Fibroblast of peridontal ligament (primary cell): ENCODE measurements around the gene SPATA16.
A peak's percentile ranks its signal among the peaks of the same experiment; 100 is the strongest.

Experiments
- DNase-seq: peaks from one replicate; pipeline ENCODE4 v3.0.0-alpha.2; 2010; ENCODE audit errors: extremely low read depth

Gene SPATA16

DNA sequence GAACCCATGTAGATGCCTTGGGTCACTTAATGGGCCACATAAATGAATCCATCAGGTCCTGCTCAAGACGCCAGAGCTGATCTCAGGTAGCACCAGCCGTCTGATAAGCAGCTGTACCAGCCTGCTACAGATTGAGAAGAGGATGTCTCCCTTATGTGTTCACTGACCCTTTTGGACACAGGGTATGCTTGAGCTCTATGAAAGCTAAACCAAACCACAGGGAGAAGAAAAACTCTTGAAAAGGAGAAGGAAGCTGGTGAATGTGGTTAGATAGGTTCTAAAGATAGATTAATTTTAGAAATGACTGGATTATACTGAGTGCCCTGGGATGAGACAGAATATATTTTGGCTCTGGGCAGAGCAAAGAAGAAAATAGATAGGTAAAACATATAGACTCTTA lies 187.5 kb downstream of the SPATA16 start:
- DNase-seq = no peak

DNA sequence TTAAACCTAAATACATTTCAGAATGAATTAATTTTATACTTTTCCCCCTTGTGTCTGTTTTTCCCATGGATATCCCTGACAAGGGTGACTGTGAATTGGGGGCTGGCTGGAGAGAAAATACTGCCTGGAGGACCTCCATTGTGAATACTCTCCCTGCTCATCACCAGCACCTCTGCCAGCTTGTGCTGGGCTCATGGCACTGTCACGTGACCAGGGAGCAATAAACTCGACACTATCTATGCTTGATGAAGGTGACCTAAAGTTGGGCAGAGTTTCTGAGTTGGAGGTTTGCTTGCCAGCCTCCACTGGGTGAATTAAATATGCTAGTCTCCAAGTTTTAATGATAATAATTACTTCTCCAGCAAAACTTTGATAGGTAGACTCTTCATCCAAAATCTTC lies 189.5 kb downstream of the SPATA16 start:
- no peak for DNase-seq

DNA sequence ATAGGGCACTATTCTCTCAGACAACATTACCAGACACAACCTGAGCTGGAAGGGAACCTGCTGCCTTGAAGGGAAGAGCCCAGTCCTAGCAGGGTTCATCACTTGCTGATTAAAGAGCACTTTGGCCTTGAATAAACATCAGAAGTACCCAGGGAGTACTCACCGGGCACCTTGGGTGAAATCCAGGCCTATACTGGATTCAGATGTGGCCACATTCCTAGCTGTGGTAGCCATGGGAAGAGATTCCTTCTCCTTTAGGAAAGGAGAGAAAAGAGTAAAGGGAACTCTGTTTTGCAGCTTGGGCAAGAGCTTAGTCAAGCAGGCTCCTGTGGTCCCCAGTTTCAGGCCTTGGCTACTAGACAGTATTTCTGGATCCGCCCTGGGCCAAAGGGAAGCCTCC lies 195.0 kb downstream of the SPATA16 start:
- DNase-seq = no peak

DNA sequence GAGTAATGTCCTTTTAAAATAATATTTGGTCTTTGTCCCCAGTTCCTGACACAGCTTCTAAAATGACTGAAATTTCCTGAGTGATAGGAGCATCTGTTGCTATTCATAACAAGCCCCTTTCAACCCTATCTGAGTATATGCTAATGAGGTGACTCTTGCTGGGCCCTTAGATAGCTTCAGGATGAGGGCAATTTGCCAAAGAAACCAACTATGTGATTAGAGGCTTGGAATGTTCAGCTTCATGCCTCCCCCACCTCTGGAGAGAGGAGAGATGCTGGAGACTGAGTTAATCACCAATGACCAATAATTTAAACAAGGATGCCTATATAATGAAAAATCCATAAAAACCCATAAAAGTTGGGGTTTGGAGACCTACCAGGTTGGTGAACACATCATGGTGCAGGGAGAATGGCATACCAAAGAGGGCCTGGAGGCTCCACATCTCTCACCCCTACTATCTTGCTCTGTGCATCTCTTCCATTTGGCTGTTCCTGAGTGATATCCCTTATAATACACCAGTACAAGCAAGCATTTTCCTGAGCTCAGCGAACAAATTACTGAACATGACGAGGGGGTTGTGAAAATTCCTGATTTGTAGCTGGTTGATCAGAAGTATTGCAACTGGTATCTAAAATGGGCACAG lies 201.3 kb downstream of the SPATA16 start:
- no peak for DNase-seq

DNA sequence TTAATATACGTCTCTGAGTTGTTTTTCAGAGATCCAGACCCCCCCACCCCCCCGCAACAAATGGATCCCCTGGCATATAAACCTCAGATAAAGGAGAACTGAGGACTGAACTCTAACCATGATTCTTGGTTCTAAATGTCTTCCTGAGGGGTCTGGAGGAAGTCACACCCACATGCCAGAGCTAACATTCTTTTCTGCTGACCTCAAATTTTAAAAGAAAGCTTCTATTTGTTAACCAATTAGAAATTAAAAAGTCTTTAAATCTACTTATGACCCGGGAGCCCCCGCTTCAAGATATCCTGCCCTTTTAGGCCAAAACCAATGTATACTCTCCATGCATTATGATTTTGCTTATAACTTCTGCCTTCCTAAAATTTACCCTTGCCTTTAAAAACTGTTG lies 202.2 kb downstream of the SPATA16 start:
- no peak for DNase-seq

DNA sequence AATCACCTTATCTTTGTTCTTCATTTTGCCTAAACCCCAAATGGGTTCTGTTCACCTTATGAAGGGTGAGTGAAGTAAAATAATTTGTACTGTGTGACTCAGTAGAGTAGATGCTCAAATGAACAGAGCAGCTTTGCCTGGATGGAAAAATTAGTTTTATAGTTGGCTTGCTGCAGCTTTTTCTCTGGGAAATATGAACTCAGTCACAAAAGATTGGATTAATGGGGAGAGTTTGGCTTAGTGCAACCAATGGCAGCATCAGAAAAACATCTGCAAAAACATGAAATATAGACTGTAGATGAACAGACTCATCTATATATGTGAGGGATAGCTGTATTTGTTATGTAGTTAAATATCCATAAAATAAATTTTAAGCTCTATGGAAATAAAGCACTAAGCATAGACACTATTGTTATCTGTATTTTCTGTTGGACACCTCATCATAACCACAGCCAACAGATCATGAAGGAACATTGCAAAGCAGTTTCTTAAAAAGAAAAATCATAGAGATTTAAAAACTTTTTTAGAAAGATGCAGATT lies 209.2 kb downstream of the SPATA16 start:
- no peak for DNase-seq

DNA sequence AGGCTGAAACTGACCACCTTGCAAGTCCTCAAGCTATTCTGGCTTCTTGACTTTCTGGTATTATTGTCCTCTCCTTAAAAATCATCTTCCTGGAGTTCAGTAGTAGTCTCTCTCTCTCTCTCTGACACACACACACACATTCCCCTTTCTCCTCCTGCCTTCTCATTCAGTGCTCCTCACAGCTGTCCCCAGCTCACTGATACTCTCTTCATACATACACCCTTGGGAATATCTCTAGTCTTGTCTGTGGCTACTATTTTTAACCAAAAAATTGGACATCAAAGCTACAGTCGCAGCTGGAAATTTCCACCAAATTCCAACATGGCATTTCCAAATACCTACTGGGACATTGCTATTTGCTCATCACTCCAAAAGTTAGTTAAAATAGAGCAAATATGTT lies 211.6 kb downstream of the SPATA16 start:
- DNase-seq = no peak

DNA sequence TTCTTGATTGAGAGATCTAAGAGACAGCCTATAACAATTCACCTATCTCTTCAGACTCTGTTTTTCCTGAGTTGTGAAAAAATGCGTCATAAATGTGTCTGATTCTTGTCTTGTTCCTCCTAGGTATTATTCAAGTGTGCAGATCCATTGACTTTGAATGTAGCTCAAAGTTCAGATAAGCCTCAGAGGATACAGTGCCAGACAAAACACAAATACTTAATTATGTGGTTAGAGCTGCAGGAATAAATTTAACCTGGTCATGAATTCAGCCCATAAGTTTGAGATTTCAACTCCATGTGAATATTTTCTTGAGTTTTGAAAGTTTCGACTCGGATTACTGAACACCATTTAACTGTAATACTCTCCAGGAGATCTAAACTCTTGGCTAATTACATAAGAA lies 216.5 kb downstream of the SPATA16 start:
- DNase-seq = no peak

DNA sequence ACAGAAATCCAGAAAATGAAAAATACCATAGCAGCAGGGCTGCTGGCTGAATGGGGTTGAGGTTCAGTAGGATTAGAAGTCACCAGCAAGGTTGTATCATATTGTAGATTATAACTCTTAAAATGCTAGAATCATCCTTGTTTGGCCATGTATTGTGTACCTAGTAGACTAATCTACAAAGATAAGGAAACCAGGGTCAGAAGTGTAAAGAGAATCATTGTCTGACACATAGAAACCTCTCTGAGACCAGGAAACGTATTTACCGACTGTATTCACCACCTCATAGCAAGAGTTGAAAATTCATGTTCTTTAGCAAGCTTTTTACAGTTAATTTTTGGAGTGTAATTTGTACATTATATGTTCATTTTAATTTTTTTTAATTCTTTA lies 221.7 kb downstream of the SPATA16 start:
- DNase-seq = no peak

DNA sequence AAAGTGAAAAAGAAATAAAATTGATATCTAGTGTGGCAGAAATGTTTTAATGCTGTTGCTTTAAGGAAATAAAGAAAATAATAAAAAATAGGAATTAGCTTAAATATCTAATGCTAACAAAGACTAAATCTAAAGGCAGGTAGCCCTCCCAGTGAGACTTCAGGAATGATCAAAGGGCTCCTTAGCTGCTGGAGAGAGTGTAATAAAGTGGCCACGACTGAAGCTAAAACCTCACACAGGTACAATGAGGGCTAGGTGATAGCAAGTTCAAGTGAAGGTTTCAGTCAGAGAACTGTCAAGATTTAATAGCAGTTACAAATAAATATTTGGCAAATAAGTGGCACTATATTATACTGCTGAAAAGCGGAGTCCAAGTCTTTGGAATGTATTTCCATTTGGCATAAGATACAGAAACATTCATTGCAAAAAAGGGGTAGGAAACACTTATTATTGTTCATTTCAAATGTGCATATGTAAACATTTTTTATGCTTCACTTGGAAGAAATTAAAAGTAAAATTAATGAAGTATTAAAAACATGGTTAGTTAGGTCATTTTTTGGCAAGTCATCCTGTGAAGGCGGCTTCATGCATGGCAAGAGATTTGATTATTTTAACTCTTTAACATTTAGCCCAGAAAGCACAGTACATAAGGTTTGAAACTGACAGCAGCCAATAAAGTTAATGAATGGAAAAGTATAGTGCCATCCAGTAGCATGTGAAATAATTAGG lies 222.3 kb downstream of the SPATA16 start:
- no peak for DNase-seq

DNA sequence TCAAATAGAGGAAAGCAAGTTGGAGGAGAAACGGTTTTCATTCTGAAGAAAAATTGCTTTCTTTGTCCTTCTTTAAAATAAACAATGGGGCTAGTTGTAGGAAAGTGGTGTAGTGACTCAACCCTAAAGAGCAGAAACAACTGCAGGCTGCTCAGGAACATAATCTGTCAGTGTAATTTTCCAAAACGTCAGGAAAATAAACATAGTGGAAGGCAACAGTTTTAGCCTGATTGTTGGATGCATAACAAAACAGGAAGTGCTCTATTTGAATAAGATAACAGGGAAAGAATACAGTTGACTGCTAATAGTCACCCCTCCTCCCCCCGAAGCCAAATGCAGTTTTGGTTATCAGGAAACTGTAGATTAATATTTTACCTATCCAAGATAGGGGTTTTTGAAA lies 222.9 kb downstream of the SPATA16 start:
- DNase-seq = peak; percentile 57

DNA sequence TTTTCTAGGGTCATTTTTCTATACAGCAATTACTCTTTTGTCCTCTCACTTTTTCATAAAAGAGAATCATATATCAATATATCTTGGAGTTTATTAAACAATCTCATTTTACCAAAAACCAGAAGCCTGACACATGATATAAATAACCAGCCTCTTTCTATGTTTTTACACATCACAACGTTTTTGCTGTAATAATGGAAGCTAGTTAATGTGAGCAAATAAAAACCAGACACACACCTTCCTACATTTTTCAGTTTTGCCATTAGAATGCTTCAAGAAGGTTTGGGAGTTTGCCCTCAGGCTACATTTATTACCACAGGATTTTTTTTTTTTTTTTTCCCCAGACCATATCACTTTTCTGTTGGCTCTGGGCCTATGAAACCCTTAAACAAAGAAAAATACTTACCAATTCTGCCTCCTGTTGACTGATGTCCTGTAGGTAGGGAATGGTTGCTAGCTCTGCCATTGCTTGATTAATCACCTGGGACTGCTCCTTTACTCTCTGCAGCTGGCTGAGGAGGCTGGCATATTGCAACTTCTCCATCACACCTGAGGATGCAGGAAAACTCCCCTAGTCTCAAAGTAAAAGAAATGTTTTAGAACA lies 225.0 kb downstream of the SPATA16 start:
- DNase-seq = no peak

DNA sequence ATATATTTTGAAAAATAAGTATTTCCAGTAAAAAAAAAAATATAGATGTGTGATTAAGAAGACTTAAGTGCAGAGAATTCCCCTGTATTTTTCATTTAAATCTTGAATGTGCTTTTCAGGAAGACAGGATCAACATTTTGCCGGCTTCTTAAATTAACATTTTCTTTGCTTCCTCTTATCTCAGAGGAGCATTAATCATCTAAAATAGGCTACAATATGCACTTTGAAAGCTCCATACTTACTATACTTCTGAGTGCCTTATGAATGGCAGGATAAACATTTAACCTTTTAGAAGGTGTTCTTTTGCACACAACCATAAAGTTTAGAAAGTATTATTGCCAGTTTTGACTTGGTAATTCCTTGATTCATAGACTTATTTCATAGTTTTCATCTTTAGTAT lies 226.2 kb downstream of the SPATA16 start:
- no peak for DNase-seq

DNA sequence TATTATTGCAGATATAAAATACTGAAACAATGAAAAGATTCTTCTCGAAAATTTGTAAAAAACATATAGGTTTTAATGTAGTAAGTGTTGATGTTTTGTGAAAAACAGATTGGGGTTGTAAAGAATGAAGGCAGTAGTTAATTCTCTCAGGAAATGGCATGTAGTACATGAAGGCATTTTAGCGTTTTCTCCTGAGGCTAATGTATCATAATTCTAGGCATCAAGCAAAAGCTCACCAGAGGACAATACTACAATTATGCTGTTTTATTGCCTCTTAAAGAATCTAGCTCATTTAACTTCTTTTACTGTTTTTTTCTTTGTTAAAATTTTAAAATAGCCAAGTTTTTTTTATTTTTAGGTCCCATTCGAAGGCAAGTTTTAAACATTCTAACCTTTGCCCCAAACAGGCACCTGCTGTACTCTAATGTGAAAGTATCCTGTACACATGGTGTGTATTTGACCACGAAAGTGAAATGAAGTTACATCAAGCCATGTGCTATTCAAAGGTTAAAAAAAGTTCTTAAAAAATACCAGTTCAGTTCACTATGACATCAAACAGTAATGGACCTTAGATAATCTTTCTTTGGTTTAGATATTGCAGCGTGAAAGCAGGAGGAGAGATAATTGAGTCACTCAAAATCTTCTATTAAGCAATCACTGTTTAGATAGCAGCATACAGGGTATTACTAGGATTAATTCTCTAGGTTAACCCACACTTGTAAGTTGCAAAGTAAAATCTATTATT lies 227.0 kb downstream of the SPATA16 start:
- no peak for DNase-seq

DNA sequence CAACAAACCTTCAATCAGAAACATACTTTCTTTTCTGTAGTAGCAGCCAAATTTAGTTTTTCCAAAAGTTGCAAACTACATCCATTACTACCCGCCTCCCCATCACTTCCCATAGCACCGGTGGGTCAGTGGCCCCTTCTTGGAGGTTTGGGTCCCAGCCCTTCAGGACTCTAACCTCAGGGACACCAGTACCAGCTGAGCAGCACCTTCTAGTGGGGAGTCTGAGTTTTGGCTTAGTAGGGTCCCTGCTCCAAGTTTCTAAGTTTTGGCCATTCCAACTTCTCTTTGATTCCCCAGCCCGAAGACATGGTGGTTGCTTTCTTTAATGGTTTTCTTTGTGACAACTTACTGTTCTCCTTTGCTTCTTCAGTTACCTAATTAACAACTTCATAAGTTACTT lies 229.9 kb downstream of the SPATA16 start:
- no peak for DNase-seq

DNA sequence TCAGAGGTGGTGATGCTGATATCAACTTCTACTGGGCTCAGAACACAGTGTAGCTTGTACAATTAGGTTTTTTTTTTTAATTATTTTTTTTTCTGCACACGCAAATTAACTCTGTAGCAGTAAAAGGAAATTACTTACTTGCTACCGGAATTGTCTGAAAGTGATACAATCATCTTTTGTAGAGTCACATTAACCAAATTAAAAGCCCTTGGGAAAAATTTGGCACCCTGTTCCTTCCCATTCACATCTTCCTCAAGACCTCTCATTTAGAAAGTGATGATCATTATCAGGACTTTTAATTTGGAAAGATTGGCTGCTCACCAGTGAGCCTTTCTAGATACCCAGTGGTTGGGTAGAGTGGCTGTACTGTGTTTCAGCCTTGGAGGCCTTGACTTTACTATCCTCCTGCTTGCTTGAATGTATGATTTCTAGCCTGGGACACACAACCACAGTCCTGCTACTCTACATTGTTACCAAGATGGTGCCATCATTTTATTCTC lies 232.2 kb downstream of the SPATA16 start:
- no peak for DNase-seq

DNA sequence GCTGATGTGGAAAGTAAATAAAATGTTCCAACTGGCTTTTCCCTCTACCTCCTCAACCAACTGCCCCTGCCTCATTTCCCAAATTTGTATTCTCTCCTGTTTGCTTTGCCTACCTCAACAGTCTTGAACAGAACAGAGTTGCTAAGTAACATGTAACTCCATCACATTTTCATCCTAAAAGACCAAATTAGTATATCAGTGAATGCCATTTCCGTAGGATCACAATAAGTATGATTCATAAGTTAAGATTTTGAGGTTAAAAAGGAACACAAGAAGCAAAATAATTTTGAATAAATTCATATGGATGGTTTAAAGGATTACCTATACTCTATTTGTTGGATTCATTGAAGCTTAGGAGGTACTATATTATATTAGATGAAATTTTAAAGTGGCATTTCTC lies 235.6 kb downstream of the SPATA16 start:
- no peak for DNase-seq

DNA sequence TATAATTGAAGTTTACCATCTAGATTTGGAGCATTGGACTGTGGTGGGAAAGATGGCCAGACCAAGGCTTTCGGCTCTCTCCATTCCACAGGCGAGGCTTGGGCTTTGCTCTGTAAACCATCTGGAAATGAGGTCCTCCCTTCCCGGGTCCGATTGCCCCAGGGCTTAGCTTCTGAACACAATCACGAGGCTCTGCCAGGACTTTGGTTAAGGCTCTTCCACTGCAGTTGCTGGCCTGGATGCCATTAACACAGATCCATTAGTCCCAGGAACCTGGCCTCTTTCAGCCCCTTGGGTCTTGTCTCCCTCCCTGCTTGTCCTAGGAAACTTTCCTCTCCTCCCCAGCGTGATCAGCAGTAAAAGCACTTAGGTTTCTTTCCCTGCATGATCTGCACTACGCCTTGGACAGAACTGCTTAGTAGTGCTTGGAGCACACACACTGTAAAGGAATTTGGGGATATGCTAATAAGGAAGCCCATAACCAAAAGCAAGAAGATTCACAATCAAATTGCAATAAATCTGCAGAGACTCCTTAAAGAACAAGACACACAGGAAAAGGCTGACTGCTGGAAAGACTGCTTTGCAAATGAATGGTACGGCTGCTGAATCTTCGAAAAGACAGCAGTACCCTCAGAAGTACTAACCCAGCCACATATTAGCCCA lies 236.2 kb downstream of the SPATA16 start:
- DNase-seq = no peak

DNA sequence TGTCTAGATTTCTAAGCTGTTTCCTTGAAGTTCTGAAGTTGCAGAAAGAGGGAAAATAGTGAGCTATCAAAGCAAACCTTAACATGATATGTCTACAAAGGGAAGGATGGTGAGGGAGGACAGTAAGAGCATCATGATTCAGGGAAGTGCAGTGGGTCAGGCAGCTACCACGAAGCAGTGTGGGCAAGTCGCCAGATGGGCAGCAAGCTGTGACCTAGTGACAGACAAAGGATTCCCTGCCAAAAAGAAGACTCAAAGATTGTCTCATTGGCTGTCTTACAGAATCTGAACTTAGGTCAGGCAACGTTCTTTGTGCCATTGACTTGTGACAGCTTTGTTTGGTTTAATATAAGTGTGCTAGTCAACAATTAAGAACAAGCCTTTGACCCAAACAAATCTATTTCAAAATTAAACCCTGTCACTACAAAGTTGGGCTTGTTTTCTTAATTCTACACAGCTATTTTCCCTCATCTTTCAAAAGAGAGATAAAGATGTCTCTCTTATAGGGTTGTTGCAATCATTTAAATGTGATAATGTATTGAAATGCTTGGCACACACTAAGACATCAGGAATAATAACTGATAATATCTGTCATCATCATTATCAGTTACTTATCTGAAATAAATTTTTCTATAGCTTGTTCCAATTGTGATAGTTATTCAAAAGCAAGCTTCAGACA lies 237.3 kb downstream of the SPATA16 start:
- DNase-seq = no peak

DNA sequence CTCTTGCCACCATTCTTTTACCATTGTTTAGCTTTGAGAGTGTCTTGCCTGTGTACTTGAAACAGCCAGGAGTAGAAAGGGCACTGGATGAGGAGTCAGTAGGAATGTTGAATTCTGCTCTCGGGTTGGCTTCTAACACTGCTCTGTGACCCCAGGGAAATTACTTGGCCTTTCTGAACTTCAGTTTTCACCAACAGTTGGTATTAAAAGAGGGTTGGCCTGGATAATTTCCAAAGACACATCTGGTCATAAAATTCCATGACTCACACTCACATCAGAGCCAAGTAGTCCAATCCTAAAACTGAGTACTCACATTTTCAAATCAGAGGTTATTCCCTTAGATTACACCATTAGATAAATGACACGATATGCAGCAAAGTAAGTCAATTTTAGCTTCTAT lies 248.9 kb downstream of the SPATA16 start:
- peak; percentile 72 for DNase-seq

DNA sequence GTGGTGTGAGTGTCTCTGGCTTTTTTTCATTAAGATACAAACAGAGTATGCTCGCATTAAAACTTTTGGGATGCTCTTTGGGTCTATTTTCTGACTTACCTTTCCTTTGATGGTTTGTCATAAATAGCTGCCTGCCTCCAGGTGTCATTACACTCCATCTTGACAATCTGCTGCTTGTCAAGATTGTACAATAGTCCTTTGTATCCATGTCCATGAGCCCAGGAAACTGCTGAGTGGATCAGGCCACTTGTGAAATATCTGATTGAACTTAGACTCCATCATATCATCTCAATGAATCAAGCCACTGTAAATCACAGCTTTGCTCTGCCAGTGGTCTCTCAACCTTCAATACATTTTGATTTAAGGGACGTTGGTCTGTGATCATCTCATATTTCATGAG lies 255.3 kb downstream of the SPATA16 start:
- no peak for DNase-seq
